Skin of body (tissue), 2 donors: ENCODE data around the gene TSBP1. TPM values are rescaled to one million over a fixed set of nuclear protein-coding genes. Genes with fewer than 3 reads are reported as not detected.
A peak's percentile ranks its signal among the peaks of the same experiment; 100 is the strongest.

Experiments used
- DNase-seq: peaks from one replicate; lab custom pipeline; 2025; lab: John Stamatoyannopoulos, UW
- total RNA-seq: library from RNA; depleted of rRNA; stranded (reverse); fragments of >200 nt; gene quantifications from one replicate; pipeline ENCODE4 v1.2.3, GENCODE V29; 2014

TSBP1 gene, protein sequence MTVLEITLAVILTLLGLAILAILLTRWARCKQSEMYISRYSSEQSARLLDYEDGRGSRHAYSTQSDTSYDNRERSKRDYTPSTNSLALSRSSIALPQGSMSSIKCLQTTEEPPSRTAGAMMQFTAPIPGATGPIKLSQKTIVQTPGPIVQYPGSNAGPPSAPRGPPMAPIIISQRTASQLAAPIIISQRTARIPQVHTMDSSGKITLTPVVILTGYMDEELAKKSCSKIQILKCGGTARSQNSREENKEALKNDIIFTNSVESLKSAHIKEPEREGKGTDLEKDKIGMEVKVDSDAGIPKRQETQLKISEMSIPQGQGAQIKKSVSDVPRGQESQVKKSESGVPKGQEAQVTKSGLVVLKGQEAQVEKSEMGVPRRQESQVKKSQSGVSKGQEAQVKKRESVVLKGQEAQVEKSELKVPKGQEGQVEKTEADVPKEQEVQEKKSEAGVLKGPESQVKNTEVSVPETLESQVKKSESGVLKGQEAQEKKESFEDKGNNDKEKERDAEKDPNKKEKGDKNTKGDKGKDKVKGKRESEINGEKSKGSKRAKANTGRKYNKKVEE
- not detected for total RNA-seq

DNA sequence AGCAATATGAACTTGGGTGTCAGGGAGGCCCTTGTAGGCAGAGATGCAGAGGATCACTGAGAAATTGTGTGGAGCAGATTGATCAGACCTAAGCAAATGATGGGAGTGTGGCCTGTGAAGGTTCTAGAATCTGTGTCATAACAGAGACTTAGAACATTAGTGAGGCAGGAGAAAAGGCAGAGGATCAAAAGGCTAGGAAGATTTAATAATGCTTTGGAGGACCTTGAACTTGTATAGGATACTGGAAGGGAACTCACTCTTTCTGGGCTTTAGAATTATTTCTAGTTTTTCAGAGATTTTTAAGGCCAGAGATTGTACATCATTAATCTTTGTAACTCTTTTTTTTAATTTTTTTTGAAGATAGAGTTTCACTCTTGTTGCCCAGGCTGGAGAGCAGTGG lies at the start of gene TSBP1:
TSBP1 (minus strand) TSS at position 101 of the 400 bp plus-strand sequence. CDS start 197 bp downstream, outside the sequence.
- DNase-seq = no peak

DNA sequence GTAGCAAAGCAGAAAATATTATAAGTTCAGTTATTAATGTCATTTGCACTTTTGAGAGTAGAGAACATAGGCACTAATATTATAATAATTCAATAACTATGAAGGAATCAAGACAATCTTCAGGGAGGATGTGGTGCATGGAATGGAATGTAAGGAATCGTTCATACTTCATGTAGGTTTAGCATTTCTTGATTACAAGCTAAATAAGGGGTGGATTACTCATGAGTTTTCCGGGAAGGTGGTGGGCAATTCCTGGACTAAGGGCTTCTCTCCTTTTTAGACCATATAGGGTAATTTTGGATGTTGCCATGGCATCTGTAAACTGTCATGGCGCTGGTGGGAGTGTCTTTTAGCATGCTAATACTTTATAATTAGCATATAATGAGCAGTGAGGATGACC lies 44.3 kb upstream of the TSBP1 start:
- no peak for DNase-seq

DNA sequence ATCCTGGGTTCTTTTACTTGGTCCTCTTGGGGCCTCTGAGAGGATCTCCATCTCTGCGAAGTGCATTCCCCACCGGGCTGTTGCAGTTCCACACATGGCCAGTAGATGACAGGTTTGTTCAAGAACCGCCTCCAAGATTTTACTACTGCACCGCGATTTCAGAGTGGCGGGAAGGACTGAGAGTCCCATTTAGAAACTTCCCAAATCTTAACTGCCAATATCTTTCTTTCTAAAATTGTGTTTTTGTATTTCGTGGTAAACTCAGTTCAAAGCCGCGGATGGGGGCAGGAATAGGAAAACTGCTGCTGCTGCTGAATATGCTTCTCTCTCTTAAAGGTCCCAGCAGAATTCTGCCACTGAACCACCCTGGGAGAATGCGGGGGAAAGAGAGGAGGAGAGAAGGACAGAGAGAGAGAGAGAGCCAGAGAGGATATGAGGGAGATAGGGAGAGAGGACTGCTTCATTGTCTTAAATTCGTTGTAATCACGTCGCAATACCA lies 43.9 kb upstream of the TSBP1 start:
- DNase-seq = peak; percentile 24

DNA sequence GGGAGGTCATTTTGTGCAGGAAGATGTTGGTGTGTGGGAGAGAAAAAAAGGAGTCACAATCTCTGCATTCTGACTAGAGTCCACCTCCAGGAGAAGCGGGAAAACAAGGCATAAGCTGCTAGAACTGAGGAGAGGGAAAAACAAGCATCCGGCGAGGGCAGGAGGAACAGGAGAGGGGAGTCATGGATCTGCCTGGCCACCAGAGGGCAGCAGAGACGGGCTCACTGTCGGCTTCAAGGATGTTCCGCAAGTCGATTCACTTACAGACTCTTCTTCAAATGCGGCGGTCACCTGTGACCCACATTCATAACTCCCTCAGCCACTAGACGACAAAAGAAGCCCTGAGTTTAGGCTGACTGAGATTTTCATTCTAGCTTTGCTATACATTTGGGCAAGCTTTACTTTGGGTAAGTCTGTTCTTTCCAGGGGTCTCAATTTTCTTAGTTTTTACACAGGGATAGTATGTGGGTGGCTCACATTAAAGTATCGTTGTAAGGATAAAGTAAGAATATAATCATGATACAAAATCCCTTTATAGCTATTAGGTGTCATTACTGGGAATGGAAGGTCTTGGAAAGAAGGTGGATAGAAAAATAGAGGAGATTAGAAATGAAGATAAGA lies 41.8 kb upstream of the TSBP1 start:
- peak; percentile 43 for DNase-seq

DNA sequence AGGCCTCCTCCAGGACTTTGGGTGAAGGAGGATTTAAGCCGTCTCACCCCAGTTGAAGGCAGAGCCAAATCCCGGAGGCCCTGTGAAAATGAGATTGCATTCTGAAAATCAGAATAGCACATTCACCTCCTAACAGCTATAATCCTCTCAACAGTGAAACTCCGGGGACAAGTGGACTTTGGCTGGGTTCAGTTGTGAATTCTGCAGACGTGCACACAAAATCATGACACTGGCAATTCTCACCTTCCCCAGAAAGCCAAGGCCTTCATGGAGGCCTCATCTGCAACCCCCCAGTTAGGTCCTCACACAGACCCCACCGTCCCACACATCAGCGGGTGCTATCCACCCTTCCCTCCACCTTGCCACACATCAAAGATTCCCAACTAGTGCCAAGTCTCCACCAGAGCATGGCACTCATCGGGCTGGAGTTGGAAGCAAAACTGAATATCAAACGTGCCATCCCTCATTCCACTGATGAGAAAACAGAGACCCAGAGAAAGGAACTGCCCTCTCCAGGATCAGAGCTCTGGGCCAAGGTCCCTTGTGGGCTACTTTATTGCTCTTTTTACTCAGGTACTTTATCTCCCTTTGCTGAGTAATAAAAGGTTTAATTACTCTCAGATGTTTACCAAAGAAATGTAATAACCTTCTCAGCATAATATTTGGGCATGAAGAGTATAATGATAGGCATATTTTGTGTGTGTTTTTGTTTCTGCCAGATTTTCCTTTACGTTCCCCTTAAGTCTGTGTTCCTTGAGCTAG lies 40.0 kb upstream of the TSBP1 start:
- DNase-seq = no peak

DNA sequence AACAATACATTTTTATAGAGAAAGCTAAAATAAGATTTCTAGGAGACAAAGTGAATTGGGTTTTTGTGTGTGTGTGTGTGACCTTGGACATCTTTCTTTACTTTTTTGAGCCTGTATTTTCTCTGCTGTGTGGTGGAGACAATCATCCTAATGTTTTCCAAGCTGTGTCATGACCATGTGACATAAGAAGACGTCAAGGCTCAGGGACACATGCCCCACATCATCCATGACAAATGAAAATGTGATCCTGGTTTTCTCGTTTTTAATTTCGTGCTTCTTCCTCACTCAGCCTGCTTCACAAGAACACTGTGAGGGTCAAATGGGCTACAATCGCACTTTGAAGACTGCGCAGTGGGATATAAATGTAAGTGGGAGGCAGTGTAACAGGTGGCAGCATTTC lies 39.2 kb upstream of the TSBP1 start:
- no peak for DNase-seq

DNA sequence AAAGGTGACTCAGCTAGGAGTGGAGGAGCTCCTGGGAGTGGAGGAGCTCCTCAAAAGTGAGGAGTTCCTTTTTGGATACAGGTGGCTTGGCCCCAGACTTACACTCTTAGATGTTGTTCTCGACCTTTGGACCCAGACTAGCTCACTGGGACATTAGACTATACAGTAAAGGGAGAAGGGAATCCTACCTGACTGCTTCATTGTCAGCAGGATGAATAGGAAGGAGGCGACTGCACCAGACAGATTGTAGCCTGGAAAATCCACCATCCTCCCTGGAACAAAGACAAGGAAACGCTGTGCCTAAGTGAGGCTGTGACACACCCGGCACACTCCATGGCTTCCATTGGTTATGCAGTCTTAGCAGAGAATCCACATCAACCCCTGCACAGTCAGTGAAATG lies 35.2 kb upstream of the TSBP1 start, which contains the start of gene BTNL2:
BTNL2 (minus strand) TSS at position 325 of the 400 bp plus-strand sequence; CDS start at position 267, 58 bp downstream.
- no peak for DNase-seq

DNA sequence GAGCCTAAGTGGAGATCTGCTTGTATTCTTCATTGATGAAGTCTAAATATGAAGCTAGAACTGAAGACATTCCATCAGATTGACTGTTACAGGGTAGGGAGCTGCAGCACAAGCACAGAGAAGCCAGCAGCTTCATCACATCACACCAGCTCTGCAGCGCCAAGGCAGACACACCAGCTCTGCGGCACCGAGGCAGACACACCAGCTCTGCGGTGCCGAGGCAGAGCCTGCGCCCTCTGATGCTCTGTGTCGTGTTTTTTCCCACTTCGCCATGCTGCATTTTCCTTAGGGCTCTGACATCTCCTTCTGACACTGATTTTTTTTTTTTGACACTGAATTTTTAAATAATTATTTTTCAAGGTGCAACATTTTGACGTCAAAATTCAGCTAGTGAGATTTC lies 34.5 kb upstream of the TSBP1 start:
- no peak for DNase-seq

DNA sequence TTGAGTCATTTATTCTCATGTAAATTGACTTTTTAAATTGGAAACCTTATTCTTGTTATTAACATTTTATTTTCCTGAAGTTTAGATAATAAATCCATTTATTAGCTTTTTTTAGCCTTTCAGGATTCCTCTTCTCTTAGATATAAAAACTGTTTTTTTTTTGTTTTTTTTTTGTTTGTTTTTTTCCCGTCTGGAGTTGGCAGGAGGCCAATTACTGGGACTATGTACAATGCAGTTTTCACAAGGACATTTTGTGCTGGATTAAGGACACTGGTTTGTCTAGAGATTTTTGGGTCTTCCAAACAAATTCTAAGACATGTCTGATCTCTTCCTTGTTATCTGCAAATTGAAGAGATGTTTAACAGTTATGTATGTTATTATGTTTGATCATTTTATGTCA lies 34.0 kb upstream of the TSBP1 start:
- no peak for DNase-seq

DNA sequence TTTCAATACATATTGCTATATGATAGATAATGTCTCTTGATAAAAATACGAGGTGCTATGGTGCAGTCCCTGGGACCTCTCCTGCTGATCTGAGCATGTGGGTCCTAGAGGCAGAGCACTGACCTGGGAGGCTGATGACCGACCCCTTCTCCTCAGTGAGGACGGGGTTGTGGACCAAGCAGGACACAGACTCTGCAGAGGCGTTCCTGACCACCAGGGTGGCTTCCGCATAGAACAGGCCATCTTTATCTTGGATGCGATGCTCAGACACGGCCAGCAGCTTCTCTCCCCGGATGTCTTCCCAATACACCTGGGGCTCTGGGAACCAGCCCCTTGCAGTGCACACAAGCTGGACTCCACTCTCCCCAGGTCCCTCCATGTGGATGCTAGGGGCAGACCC lies 31.1 kb upstream of the TSBP1 start:
- no peak for DNase-seq

DNA sequence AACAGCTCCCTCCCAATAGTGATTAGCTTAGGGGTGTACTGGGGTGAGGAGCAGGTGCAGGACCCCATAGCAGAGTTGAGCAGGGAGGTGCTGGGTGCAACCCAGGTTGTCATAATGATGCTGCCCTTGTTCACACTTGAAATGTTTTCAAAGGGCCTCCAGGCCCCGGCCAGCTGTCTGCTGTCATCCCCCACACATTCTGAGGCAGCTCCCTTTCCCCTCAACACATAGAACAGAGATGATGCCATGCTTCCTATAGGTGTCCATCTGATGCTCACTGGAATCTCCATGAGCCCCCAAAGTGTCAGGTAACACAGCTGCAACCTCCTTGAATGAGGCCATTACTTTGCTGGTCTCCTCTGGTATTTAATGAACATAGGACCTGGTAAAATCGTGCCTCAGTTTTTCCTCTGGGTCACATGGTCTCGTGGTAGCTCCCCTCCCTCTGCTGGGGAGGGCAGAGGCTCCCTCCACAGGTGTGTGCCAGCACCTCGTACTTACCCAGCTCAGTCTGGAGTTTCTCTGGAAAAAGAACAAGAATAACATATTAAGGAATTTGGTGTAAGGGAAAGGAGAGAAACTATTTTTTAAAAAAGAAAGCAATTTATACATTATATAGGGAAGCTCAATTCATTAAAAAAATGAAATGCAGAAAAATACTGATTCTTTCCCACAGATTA lies 29.7 kb upstream of the TSBP1 start:
- no peak for DNase-seq

DNA sequence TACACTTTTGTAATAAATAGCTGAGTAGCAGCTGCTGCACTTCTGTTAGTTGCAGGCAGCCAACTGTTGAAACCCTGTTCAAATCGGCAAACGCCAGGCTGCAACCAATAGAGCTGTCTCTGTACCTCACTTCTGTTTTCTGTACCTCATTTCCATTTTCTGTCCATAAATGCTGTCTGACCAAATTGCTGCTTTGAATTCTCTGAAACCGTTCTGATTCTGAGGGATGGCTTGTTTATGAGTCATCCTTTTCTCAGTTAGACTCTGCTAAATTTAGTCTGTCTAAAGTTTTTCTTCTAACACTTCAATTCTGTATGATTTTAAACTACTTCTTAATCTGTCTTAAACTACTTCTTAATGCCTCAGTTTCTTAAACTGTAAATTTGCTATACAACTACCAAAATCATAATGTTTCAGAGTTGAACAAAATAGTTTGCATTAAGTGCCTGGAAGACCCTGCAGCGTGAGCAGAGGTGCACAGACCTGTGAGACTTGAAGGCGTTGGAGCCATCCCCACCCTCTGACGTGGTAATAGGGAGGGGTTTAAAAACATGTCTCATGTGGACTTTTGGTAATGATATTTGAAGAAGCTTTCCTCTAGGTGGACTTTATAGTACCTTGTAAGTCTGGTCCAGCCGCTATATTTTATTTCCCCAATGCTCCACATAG lies 25.7 kb upstream of the TSBP1 start:
- DNase-seq = no peak

DNA sequence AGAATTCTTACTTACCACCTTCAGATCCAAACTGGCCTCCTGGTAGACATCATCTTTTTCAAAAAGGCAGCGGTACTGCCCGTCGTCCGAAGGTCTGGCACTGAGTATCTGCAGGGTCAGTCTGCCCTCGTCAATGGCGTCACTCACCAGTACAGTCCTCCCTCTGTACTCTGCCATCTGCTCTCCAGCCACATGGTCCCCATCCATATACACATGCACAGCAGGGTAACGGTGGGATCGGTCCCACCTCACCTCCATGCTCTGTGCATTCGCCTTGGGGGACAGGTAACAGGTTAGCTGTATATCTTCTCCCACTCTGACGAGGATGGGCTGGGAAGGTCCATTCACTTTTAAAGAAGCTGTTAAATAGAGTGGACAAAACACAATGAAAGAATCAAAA lies 24.3 kb upstream of the TSBP1 start:
- no peak for DNase-seq

DNA sequence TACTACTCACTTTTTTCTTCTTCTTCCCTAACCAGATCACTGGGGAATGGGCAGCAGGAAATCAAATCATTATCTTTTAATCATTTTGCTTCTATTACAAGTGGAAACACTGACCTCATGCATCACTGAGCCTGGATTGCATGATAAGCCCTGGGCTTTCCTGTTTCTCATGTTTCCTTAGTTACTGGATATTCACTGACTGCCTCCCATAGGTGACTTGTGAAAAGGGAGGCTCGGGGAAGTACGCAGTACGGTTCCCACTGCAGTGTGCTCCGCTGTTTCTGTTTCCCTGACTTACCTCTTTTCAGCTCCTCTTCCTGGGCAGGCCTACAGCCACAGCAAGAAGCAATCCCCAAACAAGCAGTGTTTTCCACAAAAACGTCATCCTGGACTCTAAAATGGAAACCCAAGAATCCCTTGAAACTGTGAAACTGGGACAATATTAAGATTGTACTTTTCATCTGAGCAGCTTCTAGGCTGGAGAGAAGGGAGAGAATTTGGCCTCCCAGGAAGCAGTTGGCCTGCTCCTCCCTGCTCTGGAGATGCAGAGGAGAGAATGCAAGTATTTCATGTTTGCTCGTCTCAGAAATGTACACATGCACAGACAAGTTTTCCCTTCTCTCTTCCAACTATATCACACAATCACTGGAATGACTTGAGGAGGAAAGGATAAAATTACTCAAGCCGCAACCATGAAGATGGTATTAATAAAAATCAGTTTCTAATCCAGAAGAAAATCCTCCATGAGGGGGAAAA lies 22.1 kb upstream of the TSBP1 start:
- DNase-seq = peak; percentile 52

DNA sequence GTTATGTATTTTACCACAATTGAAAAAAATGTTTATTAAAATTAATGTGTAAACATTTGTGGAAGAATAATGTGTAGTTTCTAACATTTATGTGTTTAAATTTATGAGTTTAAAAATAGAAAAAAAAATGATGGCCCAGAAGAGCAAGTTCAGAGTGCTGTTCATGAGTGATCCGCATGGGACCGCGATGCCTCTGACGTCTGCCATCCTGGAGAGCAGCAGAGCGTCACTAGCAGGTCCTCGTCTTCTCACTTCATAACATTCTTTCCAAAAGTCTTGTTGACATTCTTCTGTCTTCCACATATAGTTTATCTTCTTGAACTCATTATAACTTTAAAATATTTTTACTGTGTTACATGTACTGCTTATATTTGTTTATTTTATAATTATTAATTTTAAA lies 19.8 kb upstream of the TSBP1 start:
- no peak for DNase-seq

DNA sequence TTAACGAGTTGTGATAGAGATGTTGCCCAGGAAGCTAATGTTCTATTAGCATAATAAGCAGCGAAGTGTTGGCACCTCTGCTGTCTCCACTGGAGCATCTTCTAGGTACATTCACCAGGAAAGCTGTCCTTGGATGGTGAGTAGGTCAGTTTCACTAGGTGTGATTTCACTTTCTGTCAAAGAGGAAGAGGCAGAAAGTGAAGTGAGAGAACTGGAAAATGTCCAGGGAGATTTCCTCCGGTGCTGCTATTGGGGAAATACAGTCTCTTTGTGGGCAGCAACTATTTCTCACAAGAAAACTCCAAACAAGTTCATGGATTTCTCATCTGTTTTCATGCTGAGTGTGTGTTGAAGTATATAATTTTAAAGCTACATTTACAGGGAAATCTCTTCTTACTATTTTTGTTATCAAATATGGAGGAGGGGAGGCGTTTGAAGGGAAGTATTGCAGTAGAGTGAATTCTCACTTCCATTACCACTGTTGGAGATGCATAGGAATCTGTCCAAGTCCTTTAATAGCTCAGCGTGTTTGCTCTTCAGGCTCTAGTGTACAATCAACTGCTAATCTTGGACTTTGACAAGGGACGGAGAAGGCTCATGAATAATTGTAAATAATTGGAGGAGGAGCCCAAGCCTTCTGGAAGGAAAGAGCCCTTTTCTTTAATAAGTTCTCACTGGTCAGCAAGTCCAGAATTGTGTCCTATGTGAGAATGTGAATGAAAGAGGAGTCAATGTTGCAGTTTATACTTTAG lies 16.1 kb upstream of the TSBP1 start:
- DNase-seq = no peak

DNA sequence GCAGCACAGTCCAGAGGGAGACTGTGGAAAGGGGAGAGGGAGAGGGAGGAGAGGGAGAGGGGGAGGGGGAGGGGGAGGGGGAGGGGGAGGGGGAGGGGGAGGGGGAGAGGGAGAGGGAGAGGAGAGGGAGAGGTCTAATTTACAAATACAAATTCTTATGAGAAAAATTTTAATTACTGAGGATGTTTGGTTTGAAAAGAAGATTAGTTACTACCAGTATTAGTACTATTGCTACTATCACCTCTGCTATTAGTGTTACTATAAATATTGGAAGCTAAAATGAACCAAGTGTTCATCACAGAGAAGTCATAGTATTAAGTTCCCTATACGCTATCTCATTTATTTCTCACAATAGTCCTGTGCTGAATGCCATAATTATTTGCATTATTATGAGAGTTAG lies 14.3 kb upstream of the TSBP1 start:
- DNase-seq = no peak

DNA sequence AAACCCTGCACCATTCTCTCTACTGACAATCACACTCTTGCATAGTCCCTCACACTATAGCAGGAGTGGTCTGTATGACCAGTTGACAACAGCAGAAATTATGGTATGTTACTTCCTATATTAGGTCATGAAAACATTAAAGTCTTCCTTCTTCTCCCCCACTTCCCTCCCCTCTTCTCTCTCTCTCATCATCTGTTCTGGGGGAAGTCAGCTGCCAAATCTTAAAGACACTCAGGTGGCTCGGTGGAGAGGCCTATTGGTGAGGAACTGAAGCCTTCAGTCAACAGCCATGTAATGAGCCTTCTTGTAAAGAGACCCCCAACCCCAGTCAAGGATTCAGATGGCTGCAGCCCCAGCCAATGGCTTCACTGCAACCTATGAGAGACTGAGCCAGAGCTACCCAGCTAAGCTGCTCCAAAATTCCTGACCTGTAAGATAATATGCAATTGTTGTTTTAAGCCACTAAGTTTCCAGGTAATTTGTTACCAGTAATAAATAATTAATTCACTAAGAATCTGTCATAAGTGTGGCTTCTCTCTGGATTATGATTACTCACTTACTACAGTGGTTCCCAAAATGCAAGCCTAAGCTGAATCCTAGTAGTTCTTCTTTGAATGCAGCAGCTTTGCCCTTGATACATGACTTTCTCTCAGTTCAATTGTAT lies 11.2 kb upstream of the TSBP1 start:
- no peak for DNase-seq

DNA sequence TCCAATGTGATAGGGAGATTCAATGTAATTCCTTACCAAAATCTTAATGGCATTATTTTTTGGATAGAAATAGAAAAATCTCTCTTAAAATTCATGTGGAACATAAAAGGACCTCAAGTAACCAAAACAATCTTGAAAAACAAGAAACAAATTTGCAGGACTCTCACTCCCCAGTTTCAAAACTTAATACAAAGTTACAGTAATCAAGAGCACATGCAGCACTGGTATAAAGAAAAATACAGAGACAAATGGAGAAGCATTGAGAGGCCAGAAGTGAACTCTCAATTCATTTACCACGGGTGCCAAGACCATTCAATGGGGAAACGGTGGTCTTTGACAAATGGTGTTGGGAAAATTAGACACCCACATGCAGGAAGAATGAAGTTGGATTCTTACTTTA lies 7.8 kb upstream of the TSBP1 start:
- DNase-seq = no peak
